Measurements from ENCODE around the gene NCKAP5L.
A peak's percentile ranks its signal among the peaks of the same experiment; 100 is the strongest.
"Not testable (repeated sequence)": the region's sequence is repeated elsewhere in the genome, so short reads cannot be mapped to it uniquely, and the experiment has no call there.

NCKAP5L gene

GRCh38 chr12:49776413-49776812 lies 51.8 kb downstream of the NCKAP5L start:
- Histone ChIP-seq H3K4me3 (ENCODE audit: low read depth, low read length) (no peak overlapping the region), H3K9ac (ENCODE audit: low read length) (no peak overlapping the region), H3K9me3 (ENCODE audit: control insufficient read depth, insufficient read depth, low read depth, low read length) (no peaks in the 10 kb centered on the region), H3K36me3 (ENCODE audit: control insufficient read depth, insufficient read depth, low read length) (no peaks in the 10 kb centered on the region), H3K27ac (ENCODE audit: low read depth, low read length) (no peak overlapping the region), H3K27me3 (ENCODE audit: control insufficient read depth, insufficient read depth, low read length) (peaks cover 10% of the 10 kb centered on the region; the same call in 1 of the 2 replicates), H3K4me1 (ENCODE audit: control insufficient read depth, insufficient read depth, low read length) (no peaks in the 10 kb centered on the region)

DNA sequence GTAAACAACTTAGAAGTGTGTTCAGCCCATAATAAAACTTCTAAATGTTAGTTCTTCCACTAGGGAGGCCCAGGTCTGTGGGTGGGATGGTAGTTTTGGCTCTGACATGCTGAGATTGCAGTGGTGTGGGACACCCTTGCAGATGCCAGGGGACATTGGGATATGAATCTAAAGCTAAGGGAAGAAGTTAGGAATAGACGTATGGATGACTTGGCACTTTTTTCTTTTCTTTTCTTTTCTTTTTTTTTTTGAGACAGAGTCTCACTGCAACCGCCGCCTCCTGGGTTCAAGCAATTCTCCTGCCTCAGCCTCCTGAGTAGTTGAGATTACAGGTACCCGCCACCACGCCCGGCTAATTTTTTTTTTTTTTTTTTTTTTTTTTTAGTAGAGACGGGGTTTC lies 55.1 kb downstream of the NCKAP5L start:
- not testable (repeated sequence) for H3K36me3 ChIP-seq (ENCODE audit: control insufficient read depth, insufficient read depth, low read length); H3K9me3 ChIP-seq (ENCODE audit: control insufficient read depth, insufficient read depth, low read depth, low read length); H3K27me3 ChIP-seq (ENCODE audit: control insufficient read depth, insufficient read depth, low read length); H3K4me3 ChIP-seq (ENCODE audit: low read depth, low read length); H3K4me1 ChIP-seq (ENCODE audit: control insufficient read depth, insufficient read depth, low read length); H3K27ac ChIP-seq (ENCODE audit: low read depth, low read length); H3K9ac ChIP-seq (ENCODE audit: low read length)

DNA sequence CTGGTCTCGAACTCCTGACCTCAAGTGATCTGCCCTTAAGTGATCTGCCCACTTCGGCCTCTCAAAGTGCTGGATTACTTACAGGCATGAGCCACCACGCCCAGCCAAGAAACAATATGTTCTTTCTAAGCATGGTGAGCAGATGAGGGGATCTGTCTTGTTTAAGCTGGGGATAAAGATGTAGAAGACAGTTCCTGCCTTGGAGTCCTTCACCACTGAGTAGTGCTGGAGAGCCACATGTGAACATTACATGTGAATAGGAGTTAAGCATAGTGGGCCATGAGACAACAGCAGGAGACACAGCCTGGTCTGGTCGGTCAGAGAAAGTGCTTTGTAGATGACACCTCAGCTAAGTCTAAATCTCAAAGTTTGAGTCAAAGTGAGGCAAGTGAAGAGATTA lies 60.9 kb downstream of the NCKAP5L start:
- Histone ChIP-seq H3K36me3 (ENCODE audit: control insufficient read depth, insufficient read depth, low read length) (peaks cover 27% of the 10 kb centered on the region), H3K27ac (ENCODE audit: low read depth, low read length) (no peak overlapping the region), H3K4me1 (ENCODE audit: control insufficient read depth, insufficient read depth, low read length) (peaks cover 4% of the 10 kb centered on the region; the same call in 1 of the 2 replicates), H3K27me3 (ENCODE audit: control insufficient read depth, insufficient read depth, low read length) (no peaks in the 10 kb centered on the region), H3K4me3 (ENCODE audit: low read depth, low read length) (no peak overlapping the region), H3K9me3 (ENCODE audit: control insufficient read depth, insufficient read depth, low read depth, low read length) (no peaks in the 10 kb centered on the region), H3K9ac (ENCODE audit: low read length) (no peak overlapping the region)

DNA sequence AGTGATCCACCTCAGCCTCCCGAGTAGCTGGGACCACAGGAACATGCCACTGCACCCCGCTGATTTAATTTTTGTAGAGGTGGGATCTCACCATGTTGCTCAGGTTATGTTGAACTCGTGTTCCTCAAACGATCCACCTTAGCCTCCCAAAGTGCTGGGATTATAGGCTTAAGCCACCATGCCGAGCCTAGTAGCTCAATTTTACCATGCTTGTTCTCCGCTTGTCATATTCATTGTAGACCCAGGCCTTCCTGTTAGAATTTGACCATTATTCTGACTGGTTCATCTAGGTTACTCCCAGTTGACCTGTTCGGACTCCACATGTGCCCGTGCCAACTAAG lies 62.1 kb downstream of the NCKAP5L start:
- no peaks in the 10 kb centered on the region for H3K9me3 ChIP-seq (ENCODE audit: control insufficient read depth, insufficient read depth, low read depth, low read length)
- peaks cover 40% of the 10 kb centered on the region for H3K36me3 ChIP-seq (ENCODE audit: control insufficient read depth, insufficient read depth, low read length)
- H3K4me1 ChIP-seq (ENCODE audit: control insufficient read depth, insufficient read depth, low read length) = peaks cover 4% of the 10 kb centered on the region; the same call in 1 of the 2 replicates
- no peak overlapping the region for H3K27ac ChIP-seq (ENCODE audit: low read depth, low read length)
- no peak overlapping the region for H3K4me3 ChIP-seq (ENCODE audit: low read depth, low read length)
- H3K9ac ChIP-seq (ENCODE audit: low read length) = no peak overlapping the region
- H3K27me3 ChIP-seq (ENCODE audit: control insufficient read depth, insufficient read depth, low read length) = no peaks in the 10 kb centered on the region

DNA sequence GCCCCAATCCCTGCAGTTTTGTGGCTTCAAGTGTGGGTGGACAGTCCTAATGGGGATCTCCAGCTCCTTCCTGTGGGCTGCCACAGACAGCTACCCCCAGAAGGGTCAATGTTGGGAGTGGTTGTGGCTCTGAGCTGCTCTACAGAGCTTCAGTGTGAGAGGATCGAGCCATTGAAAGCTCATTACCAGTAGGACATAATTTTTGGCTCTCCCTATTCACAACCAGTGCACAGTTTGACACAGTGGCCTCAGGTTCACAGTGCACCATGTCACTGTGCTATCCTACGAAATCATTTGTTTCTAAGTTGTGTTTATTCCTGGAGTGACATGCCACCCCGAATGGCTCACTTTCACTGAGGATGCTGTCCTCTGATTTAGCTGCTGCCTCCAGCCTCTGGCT lies 64.1 kb downstream of the NCKAP5L start:
- Histone ChIP-seq H3K9me3 (ENCODE audit: control insufficient read depth, insufficient read depth, low read depth, low read length) (no peaks in the 10 kb centered on the region), H3K9ac (ENCODE audit: low read length) (no peak overlapping the region), H3K4me1 (ENCODE audit: control insufficient read depth, insufficient read depth, low read length) (peaks cover 4% of the 10 kb centered on the region; the same call in 1 of the 2 replicates), H3K27me3 (ENCODE audit: control insufficient read depth, insufficient read depth, low read length) (no peaks in the 10 kb centered on the region), H3K36me3 (ENCODE audit: control insufficient read depth, insufficient read depth, low read length) (peaks cover 57% of the 10 kb centered on the region), H3K4me3 (ENCODE audit: low read depth, low read length) (no peak overlapping the region), H3K27ac (ENCODE audit: low read depth, low read length) (no peak overlapping the region)

GRCh38 chr12:49763006-49763591 lies 65.1 kb downstream of the NCKAP5L start:
- H3K4me3 ChIP-seq (ENCODE audit: low read depth, low read length) = no peak overlapping the region
- H3K27me3 ChIP-seq (ENCODE audit: control insufficient read depth, insufficient read depth, low read length) = no peaks in the 10 kb centered on the region
- no peak overlapping the region for H3K9ac ChIP-seq (ENCODE audit: low read length)
- peaks cover 67% of the 10 kb centered on the region for H3K36me3 ChIP-seq (ENCODE audit: control insufficient read depth, insufficient read depth, low read length)
- no peaks in the 10 kb centered on the region for H3K9me3 ChIP-seq (ENCODE audit: control insufficient read depth, insufficient read depth, low read depth, low read length)
- H3K4me1 ChIP-seq (ENCODE audit: control insufficient read depth, insufficient read depth, low read length) = peaks cover 4% of the 10 kb centered on the region; the same call in 1 of the 2 replicates
- H3K27ac ChIP-seq (ENCODE audit: low read depth, low read length) = no peak overlapping the region

DNA sequence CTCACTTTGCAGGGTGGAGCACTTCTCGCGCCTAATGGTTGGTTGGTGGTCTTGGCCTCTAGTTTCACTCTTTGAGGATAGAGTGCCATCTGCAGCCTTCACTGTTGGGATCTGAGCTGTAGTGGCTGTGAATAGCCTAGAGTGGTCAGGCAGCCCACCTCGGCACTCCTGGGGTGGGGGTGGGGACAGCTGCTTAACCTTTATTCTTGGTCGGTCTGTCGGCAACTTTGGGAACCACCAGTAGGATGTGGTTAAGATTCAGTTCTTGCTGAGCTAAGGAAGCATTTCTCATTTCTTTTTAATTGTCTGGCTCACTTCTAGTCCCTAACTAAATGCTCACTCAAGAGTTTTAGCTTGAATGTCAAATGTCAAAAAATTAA lies 65.8 kb downstream of the NCKAP5L start:
- Histone ChIP-seq H3K4me3 (ENCODE audit: low read depth, low read length) (no peak overlapping the region), H3K27ac (ENCODE audit: low read depth, low read length) (no peak overlapping the region), H3K36me3 (ENCODE audit: control insufficient read depth, insufficient read depth, low read length) (peaks cover 73% of the 10 kb centered on the region)

GRCh38 chr12:49761677-49762467 lies 66.3 kb downstream of the NCKAP5L start:
- Histone ChIP-seq H3K9me3 (ENCODE audit: control insufficient read depth, insufficient read depth, low read depth, low read length) (no peaks in the 10 kb centered on the region), H3K27me3 (ENCODE audit: control insufficient read depth, insufficient read depth, low read length) (no peaks in the 10 kb centered on the region), H3K4me1 (ENCODE audit: control insufficient read depth, insufficient read depth, low read length) (no peaks in the 10 kb centered on the region), H3K4me3 (ENCODE audit: low read depth, low read length) (no peak overlapping the region), H3K9ac (ENCODE audit: low read length) (no peak overlapping the region), H3K27ac (ENCODE audit: low read depth, low read length) (no peak overlapping the region), H3K36me3 (ENCODE audit: control insufficient read depth, insufficient read depth, low read length) (peaks cover 79% of the 10 kb centered on the region)

More for the DNA sequence above, 65.8 kb downstream of the NCKAP5L start:
- Histone ChIP-seq H3K27me3 (ENCODE audit: control insufficient read depth, insufficient read depth, low read length) (no peaks in the 10 kb centered on the region), H3K4me1 (ENCODE audit: control insufficient read depth, insufficient read depth, low read length) (peaks cover 2% of the 10 kb centered on the region; the same call in 1 of the 2 replicates), H3K9me3 (ENCODE audit: control insufficient read depth, insufficient read depth, low read depth, low read length) (no peaks in the 10 kb centered on the region), H3K9ac (ENCODE audit: low read length) (no peak overlapping the region)

DNA sequence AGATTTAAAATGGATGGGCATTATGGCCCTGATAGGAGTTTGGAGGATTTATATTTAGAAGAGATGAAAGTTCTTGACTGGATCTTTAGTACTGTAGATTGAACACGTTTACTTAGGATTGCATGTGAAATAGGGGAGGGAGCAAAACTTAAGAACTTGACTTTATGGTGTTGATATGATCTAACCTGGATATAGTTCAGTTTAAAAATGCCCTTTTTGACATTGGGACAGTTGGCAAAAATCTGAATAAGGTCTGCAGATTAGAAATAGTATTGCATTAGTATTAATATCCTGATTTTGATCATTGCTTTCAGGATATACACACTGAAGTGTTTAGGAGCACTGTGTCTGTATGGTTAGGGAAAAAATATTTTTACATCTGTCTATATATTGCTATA lies 77.2 kb downstream of the NCKAP5L start:
- no peak overlapping the region for H3K4me3 ChIP-seq (ENCODE audit: low read depth, low read length)
- peak overlapping the region; percentile 35; the same call in 1 of the 2 replicates for H3K27ac ChIP-seq (ENCODE audit: low read depth, low read length)
- H3K27me3 ChIP-seq (ENCODE audit: control insufficient read depth, insufficient read depth, low read length) = no peaks in the 10 kb centered on the region
- H3K36me3 ChIP-seq (ENCODE audit: control insufficient read depth, insufficient read depth, low read length) = peaks cover 47% of the 10 kb centered on the region
- peaks cover 21% of the 10 kb centered on the region for H3K4me1 ChIP-seq (ENCODE audit: control insufficient read depth, insufficient read depth, low read length)
- no peaks in the 10 kb centered on the region for H3K9me3 ChIP-seq (ENCODE audit: control insufficient read depth, insufficient read depth, low read depth, low read length)
- H3K9ac ChIP-seq (ENCODE audit: low read length) = no peak overlapping the region

GRCh38 chr12:49750027-49750995 lies 77.9 kb downstream of the NCKAP5L start:
- Histone ChIP-seq H3K4me1 (ENCODE audit: control insufficient read depth, insufficient read depth, low read length) (peaks cover 21% of the 10 kb centered on the region), H3K36me3 (ENCODE audit: control insufficient read depth, insufficient read depth, low read length) (peaks cover 40% of the 10 kb centered on the region), H3K9ac (ENCODE audit: low read length) (no peak overlapping the region), H3K27me3 (ENCODE audit: control insufficient read depth, insufficient read depth, low read length) (no peaks in the 10 kb centered on the region), H3K9me3 (ENCODE audit: control insufficient read depth, insufficient read depth, low read depth, low read length) (no peaks in the 10 kb centered on the region), H3K27ac (ENCODE audit: low read depth, low read length) (no peak overlapping the region), H3K4me3 (ENCODE audit: low read depth, low read length) (no peak overlapping the region)

Data from HUES6 (cell line).